ENCODE measurements around the gene NETO2. TPM values are rescaled to one million over a fixed set of nuclear protein-coding genes. Genes with fewer than 3 reads are reported as not detected.
A peak's percentile ranks its signal among the peaks of the same experiment; 100 is the strongest.

NETO2 gene
- total RNA-seq, 1 experiment from 2014 or later = 10.3 TPM

GRCh38 chr16:47037746-47038458 is 105.8 kb downstream of the NETO2 start:
- peak overlapping the region; percentile 43; the same call in 1 of the 2 replicates for H3K27ac ChIP-seq (ENCODE audit: low read depth, low read length)
- DNase-seq (ENCODE audit: low read depth, low spot score) (peak; percentile 49), ATAC-seq (peak; percentile 95)
- POLR2A ChIA-PET = interaction anchor here (0.7 to 1.1 kb wide), 4 partner anchors 19 to 1127 kb away, joined by 3 to 4 read pairs (median 4); partner anchors contain the start of gene DNAJA2
- no peaks in the 10 kb centered on the region for H3K79me2 ChIP-seq (ENCODE audit: insufficient read depth, low read length)
- no peaks in the 10 kb centered on the region for H3K36me3 ChIP-seq (ENCODE audit: control insufficient read depth in 1 of 2, insufficient read depth in 2 of 2, low read length in 2 of 2)
- CTCF ChIA-PET = interaction anchor here (0.7 to 3.1 kb wide), 26 partner anchors 9 to 1585 kb away, joined by 3 to 34 read pairs (median 5); partner anchors contain the start of gene ABCC12
- peak overlapping the region; percentile 89 for H2AFZ ChIP-seq (ENCODE audit: low read depth, low read length, poor library complexity, severe bottlenecking)
- peak overlapping the region; percentile 69 for H3K9ac ChIP-seq (ENCODE audit: low read length)
- no TSS peak for BruUV-seq (replicated peaks)
- no peaks in the 10 kb centered on the region for H4K20me1 ChIP-seq (ENCODE audit: insufficient read depth)
- no peaks in the 10 kb centered on the region for H3K9me2 ChIP-seq (ENCODE audit: insufficient read depth)
- peak overlapping the region; percentile 46 to 67 for H3K4me3 ChIP-seq (replicated peaks in 1 of 2; ENCODE audit: low read depth in 1 of 2, low read length in 2 of 2)
- no peaks in the 10 kb centered on the region for H3K27me3 ChIP-seq (ENCODE audit: insufficient read depth, low read length)
- no peaks in the 10 kb centered on the region for H3K9me3 ChIP-seq (ENCODE audit: control insufficient read depth in 1 of 2, insufficient read depth in 1 of 2, low read depth in 1 of 2, low read length in 2 of 2)
- peak overlapping the region; percentile 96 for H3K4me2 ChIP-seq (ENCODE audit: low read length)
- peaks cover 5 to 10% of the 10 kb centered on the region in 2 experiments; a peak in 2 of 4 replicates for H3K4me1 ChIP-seq (ENCODE audit: control insufficient read depth in 1 of 2, insufficient read depth in 2 of 2, low read length in 2 of 2)
- intact Hi-C loops (cut with micrococcal nuclease) = loop anchor here (2.0 to 5.0 kb wide), 6 partner anchors 91 to 1127 kb away; no protein-coding TSS in a partner anchor
- RAD21 ChIA-PET (ENCODE audit: low non-redundant PET in 1 of 2, low total read pairs in 2 of 2, uncharacterized antibody in 2 of 2, unreplicated experiment in 2 of 2) = interaction anchor here (0.5 to 1.3 kb wide), 9 partner anchors 64 to 1127 kb away, joined by 3 to 9 read pairs (median 4); no protein-coding TSS in a partner anchor
- no peak for TF ChIP-seq JUND (IDR thresholded peaks at IDR 0.05)
- no peak for TF ChIP-seq ZNF274 (IDR thresholded peaks at IDR 0.05; ENCODE audit: low read depth, low read length)
- no peak for TF ChIP-seq ZBTB33 (IDR thresholded peaks at IDR 0.05; ENCODE audit: extremely low read depth, insufficient replicate concordance, low read length)
- TF ChIP-seq CBX3 (IDR thresholded peaks at IDR 0.05; ENCODE audit: low read depth) = peak; percentile 42; the same call in 1 of the 2 replicates
- TF ChIP-seq CTCF (IDR thresholded peaks at IDR 0.05 in 2 of 3, conservative IDR thresholded peaks at IDR 0.05 in 1 of 3; ENCODE audit: borderline replicate concordance in 1 of 3, insufficient read depth in 1 of 3, low read depth in 2 of 3, low read length in 2 of 3) = peak; percentile 55 to 86 (median 78); a peak in 5 of 6 replicates
- TF ChIP-seq, protein P1, sequence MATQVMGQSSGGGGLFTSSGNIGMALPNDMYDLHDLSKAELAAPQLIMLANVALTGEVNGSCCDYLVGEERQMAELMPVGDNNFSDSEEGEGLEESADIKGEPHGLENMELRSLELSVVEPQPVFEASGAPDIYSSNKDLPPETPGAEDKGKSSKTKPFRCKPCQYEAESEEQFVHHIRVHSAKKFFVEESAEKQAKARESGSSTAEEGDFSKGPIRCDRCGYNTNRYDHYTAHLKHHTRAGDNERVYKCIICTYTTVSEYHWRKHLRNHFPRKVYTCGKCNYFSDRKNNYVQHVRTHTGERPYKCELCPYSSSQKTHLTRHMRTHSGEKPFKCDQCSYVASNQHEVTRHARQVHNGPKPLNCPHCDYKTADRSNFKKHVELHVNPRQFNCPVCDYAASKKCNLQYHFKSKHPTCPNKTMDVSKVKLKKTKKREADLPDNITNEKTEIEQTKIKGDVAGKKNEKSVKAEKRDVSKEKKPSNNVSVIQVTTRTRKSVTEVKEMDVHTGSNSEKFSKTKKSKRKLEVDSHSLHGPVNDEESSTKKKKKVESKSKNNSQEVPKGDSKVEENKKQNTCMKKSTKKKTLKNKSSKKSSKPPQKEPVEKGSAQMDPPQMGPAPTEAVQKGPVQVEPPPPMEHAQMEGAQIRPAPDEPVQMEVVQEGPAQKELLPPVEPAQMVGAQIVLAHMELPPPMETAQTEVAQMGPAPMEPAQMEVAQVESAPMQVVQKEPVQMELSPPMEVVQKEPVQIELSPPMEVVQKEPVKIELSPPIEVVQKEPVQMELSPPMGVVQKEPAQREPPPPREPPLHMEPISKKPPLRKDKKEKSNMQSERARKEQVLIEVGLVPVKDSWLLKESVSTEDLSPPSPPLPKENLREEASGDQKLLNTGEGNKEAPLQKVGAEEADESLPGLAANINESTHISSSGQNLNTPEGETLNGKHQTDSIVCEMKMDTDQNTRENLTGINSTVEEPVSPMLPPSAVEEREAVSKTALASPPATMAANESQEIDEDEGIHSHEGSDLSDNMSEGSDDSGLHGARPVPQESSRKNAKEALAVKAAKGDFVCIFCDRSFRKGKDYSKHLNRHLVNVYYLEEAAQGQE (IDR thresholded peaks at IDR 0.05; ENCODE audit: low read depth) = no peak
- TF ChIP-seq CEBPB (IDR thresholded peaks at IDR 0.05; ENCODE audit: low read depth) = peak; percentile 82
- peak; percentile 39 for TF ChIP-seq POLR2AphosphoS5 (IDR thresholded peaks at IDR 0.05; ENCODE audit: low read depth, low read length)
- TF ChIP-seq POLR2A (IDR thresholded peaks at IDR 0.05; ENCODE audit: borderline replicate concordance, extremely low read depth, insufficient read depth, insufficient read length) = no peak
- no peak for TF ChIP-seq EGR1 (IDR thresholded peaks at IDR 0.05; ENCODE audit: low read depth)
- peak; percentile 53 for TF ChIP-seq TCF7L2 (IDR thresholded peaks at IDR 0.05; ENCODE audit: borderline replicate concordance, extremely low read depth, insufficient read depth, insufficient read length)
- no peak for TF ChIP-seq SIN3A (IDR thresholded peaks at IDR 0.05; ENCODE audit: low read depth)
- TF ChIP-seq FOSL1 (IDR thresholded peaks at IDR 0.05; ENCODE audit: low read depth) = no peak
- TF ChIP-seq ATF3 (IDR thresholded peaks at IDR 0.05) = no peak
- TF ChIP-seq ELF1 (IDR thresholded peaks at IDR 0.05; ENCODE audit: borderline replicate concordance, low read depth) = no peak
- TF ChIP-seq YY1 (IDR thresholded peaks at IDR 0.05; ENCODE audit: extremely low read depth, insufficient replicate concordance, low read depth, low read length) = peak; percentile 62
- TF ChIP-seq SP1 (IDR thresholded peaks at IDR 0.05; ENCODE audit: low read depth) = no peak
- TF ChIP-seq ZFX (IDR thresholded peaks at IDR 0.05) = no peak
- no peak for TF ChIP-seq EZH2phosphoT487 (IDR thresholded peaks at IDR 0.05; ENCODE audit: borderline replicate concordance)

Data from HCT116 (cell line).